Suppressor macrophage treated with lipopolysaccharide for 4 hours (primary cell): ENCODE data around the gene MTCL3.
A peak's percentile ranks its signal among the peaks of the same experiment; 100 is the strongest.

Source experiments
- DNase-seq: peaks from one replicate; pipeline ENCODE4 v3.0.0-alpha.2; 2020

Gene MTCL3

DNA sequence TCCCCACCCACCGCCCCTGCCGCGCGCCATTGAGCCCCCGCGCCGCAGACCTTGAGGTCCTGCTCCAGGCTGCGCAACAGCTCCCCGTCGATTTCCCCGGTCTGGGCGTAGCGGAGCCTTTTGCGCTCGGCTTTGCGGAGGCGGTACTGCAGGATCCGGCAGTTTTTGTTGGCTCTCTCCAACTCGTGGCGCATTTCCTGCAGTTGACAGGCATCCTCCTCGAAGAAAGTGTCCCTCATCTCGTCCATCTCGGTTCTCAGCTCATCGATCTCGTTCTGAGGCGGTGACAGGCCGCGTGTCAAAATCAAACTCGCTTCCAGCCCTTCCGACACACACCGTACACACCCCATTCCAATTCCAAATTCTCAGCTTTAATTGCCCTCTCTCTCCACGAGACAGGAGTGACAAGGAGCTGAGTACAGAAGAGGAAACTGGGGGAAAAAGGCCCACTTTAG, 4.3 kb downstream of the MTCL3 start:
- DNase-seq: peak; percentile 33

- no peak for DNase-seq
Observed at GRCh38 chr6:127514179-127514772, 4.9 kb downstream of the MTCL3 start.

DNA sequence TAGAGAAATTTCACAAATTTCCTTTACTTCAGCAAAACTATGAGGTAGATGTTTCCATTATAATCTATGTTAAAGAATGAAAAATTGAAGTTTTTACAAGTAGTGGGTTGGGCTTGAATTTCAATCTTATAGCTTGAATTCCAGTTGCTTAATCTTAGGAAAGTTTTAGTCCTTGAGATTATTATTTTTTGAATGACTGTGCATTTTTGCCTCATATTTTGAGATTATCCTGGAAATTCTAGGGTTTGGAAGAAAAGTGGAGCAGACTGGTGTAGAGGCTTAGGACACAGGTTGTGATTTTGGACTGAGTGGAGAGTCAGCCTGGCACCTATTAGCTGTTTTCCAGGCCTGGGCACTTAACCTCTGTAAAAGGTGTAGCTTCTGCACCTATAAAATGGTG, 5.7 kb downstream of the MTCL3 start:
- no peak for DNase-seq

DNA sequence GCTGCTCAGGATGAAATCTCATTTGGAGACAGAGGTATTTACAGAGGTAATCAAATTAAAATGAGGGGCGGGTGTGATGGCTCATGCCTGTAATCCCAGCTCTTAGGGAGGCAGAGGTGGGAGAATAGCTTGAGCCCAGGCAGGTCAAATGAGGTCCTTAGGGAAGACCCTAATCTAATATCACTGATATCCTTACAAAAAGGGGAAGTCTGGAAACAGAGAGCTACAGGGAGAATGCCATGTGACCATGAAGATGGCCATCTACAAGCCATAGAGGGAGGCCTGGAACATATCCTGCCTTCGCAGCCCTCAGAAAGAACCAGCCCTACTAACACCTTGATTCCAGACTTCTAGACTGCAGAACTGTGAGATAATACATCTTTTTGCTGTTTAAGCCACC, 8.3 kb downstream of the MTCL3 start:
- no peak for DNase-seq

DNA sequence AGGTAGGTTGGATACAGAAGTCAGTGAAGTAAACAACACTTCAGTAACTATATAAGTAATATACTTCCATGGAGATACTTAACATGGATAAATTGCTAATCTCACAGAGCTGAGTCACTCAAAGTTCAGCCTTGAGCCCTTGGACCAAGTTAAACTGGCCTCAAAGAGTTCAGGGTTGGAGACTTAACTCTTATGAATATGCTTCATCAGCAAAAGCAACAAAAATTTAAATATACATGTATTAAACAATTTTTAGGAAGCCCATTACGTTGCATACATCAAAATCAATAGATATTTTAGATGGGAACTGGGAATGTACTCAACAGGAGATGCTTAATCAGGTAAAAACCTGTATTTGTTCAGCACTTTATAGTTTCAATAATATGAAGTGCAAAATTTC, 12.2 kb downstream of the MTCL3 start:
- no peak for DNase-seq

GRCh38 chr6:127503022-127503421, 16.1 kb downstream of the MTCL3 start:
- no peak for DNase-seq

DNA sequence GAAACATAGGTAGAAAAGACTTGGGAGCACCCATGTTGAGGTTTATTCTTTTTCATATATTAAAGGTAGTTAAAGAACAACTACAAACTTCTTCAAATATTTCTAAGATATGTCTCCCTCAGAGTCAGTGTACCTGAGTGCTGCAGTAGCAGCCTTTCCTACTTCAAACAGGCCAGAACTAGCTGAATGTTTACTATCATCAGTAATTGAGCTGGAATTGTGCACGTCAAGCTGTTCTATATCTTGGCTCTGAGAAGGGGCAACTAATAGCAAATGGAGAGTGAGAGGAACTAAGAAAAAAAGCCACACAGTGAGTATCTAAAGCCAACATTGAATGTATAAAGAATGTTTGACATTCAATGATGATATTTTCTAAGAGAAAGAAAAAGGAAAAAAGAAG, 21.7 kb downstream of the MTCL3 start:
- no peak for DNase-seq

DNA sequence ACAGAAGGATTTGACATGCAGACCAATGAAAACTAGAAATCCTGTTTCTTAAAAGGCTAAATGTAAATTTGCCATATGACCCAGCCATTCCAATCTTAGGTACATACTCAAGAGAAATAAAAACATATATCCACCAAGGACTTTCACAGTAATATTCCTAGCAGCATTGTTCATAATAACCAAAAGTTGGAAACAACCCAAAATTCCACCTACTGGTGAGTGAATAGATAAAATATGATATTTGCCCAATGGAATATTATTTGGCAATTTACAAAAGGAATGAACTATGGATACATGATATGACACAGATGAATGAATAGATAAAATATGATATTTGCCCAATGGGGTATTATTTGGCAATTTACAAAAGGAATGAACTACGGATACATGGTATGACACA, 22.7 kb downstream of the MTCL3 start:
- DNase-seq: no peak

DNA sequence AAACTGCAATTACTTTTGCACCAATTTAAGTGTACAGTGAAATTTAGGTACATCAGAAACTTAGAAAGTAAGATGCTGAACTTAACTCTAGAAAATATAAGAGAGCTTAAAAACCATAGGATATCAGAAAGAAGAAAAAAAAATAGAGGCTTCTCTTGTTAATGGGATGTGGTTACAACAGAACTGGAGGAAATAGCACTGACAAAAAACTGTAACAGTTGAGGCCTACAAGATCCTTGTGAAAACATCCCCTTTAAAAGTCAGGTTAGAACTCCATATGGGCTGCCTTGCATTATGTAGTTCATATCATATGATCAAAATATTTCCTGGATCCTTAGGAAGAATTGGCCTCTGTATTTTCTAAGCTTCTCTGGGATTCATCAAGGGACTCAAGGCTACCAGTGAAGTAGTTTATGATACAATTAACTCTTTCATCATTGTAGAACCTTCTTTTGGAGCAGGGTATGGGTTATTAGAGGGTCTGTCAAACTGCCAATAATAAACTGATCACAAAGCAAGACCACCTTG, 24.8 kb downstream of the MTCL3 start:
- DNase-seq: no peak

- no peak for DNase-seq
Observed at GRCh38 chr6:127489248-127489647, 29.9 kb downstream of the MTCL3 start.

GRCh38 chr6:127486934-127487333, 32.2 kb downstream of the MTCL3 start:
- DNase-seq: no peak

- DNase-seq: peak; percentile 77
Observed at GRCh38 chr6:127484212-127484863, 34.8 kb downstream of the MTCL3 start.

DNA sequence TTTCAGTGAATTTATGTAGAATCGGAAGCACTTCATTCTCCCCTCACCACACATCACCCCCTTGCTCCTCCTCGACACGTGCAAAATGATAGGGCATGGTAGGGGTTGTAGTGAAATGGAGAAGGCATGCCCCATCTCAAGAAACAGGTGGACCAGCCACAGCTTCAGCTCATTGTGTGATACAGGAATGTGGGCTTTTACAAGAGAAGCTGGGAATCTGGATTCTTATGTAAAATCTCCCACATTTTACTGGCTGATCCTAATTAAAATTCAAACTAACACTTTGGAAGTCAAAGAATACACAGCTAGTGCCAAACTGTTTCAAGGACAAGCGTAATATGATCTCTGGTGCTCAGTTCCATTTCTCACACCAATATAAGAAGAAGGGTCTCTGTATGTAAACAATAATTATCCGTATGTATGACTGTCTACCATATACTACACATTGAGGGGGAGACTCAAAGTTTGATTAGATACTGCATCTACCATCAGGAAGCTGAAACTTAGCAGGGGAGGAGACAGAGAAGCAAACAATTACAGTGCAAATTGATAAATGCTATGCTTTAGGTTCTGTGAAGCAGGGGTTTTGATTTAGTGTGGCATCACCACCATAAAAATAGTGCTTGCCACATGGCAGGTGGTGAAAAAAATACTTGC, 35.6 kb downstream of the MTCL3 start:
- no peak for DNase-seq

GRCh38 chr6:127482325-127482724, 36.8 kb downstream of the MTCL3 start:
- no peak for DNase-seq

GRCh38 chr6:127481628-127482027, 37.5 kb downstream of the MTCL3 start:
- no peak for DNase-seq

- DNase-seq: no peak
Observed at GRCh38 chr6:127481111-127481510, 38.0 kb downstream of the MTCL3 start.

- no peak for DNase-seq
Observed at GRCh38 chr6:127477658-127478057, 41.5 kb downstream of the MTCL3 start.

- DNase-seq: no peak
Observed at GRCh38 chr6:127475823-127476176, 43.3 kb downstream of the MTCL3 start.

DNA sequence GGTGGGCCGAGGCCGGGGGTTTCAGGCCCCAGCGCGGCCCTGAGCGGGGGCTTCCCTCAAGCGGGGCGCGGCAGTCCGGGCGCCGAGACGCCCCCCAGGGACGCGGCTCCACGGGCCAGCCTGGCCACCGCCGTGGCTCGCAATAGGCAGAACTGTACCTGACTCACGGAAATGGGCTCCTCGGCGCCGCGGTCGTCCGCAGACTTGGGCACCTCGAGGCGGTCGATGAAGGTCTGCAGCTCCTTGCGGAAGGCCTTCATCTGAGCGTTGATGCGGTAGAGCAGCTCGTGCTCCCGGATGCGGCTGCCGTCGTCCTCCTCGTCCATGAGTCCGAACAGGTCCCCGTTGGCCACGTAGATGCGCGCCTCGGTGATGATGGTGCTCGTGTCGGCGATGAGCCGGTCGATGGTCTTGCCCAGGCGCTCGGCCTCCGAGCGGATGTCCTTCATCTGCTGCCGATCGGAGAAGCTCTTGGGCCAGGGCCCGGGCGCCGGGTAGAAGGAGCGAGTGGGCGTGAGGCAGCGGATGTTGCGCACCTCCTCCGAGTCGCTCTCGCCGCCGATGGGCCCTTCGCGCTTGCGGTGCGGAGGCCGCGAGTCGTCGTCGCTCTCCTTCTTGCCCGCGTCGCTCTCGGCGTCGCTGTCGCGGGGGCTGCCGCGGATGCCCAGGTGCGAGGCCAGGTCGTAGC, 43.9 kb downstream of the MTCL3 start:
- no peak for DNase-seq

- DNase-seq: no peak
Observed at GRCh38 chr6:127471379-127472255, 47.5 kb downstream of the MTCL3 start.

- DNase-seq: no peak
Observed at GRCh38 chr6:127468936-127469335, 50.2 kb downstream of the MTCL3 start.

- DNase-seq: no peak
Observed at GRCh38 chr6:127466416-127466815, 52.7 kb downstream of the MTCL3 start.
